ENCODE results near the gene ANKRD52.

The ANKRD52 gene

DNA sequence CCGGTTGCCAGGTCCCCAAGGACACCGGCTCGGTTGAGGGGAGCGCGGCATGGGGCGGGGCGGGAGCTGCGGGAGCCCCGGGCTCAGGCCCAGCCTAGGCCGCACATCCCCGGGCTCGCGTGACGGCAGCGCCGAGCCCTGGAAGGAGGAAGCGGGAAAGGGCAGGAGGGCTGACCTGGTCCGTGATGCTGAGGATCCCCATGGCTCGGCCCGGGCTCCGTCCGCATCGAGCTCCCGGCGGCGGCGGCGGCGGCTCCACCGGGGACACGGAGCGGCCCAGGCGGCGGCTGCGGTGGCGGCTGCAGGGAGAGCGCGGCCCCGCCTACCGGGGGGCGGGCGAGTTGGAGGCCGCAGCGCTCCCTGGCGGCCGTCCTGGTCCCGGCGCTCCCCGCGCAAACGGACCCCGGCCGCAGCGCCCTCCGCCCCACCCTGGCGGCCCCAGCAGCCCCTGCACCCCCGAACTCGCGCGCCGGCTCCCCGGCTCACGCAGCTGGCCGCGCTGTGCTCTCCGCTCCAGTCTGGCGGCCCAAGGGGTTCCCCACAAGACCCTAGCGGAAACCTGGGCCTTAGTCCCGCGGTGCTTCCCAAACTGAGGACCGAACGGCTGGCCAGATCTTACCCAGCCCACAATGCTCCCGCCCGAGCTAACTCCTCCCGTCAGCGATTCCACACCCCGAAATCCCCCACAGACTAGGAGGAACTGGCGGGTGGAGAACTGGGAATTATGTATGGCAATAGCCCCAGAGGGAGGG lies at the start of gene ANKRD52:
Gene ANKRD52 (minus strand): TSS at position 317 of the 752 bp plus-strand sequence. CDS start 115 bp downstream, at position 202.
- peaks cover 32% of the 10 kb centered on the region for H3K36me3 ChIP-seq (replicated peaks; ENCODE audit: low read depth, low read length)
- H3K79me2 ChIP-seq (ENCODE audit: low read length), result peaks cover 21% of the 10 kb centered on the region
- TF ChIP-seq, protein P1, sequence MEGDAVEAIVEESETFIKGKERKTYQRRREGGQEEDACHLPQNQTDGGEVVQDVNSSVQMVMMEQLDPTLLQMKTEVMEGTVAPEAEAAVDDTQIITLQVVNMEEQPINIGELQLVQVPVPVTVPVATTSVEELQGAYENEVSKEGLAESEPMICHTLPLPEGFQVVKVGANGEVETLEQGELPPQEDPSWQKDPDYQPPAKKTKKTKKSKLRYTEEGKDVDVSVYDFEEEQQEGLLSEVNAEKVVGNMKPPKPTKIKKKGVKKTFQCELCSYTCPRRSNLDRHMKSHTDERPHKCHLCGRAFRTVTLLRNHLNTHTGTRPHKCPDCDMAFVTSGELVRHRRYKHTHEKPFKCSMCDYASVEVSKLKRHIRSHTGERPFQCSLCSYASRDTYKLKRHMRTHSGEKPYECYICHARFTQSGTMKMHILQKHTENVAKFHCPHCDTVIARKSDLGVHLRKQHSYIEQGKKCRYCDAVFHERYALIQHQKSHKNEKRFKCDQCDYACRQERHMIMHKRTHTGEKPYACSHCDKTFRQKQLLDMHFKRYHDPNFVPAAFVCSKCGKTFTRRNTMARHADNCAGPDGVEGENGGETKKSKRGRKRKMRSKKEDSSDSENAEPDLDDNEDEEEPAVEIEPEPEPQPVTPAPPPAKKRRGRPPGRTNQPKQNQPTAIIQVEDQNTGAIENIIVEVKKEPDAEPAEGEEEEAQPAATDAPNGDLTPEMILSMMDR (IDR thresholded peaks at IDR 0.05; ENCODE audit: low read depth, low read length), result peak; percentile 56
- no peak for TF ChIP-seq EZH2phosphoT487 (IDR thresholded peaks at IDR 0.05; ENCODE audit: low read depth)
- H3K4me1 ChIP-seq (ENCODE audit: low read length), result peaks cover 10% of the 10 kb centered on the region
- H3K27ac ChIP-seq (ENCODE audit: low read length), result peak within 1 kb of the TSS; percentile 11
- H3K4me3 ChIP-seq (ENCODE audit: low read length), result peak within 1 kb of the TSS; percentile 84
- no peaks in the 10 kb centered on the region for H4K20me1 ChIP-seq (ENCODE audit: insufficient read depth, low read length)
- H2AFZ ChIP-seq (ENCODE audit: low read depth, low read length), result peak within 1 kb of the TSS; percentile 98
- H3K4me2 ChIP-seq (ENCODE audit: low read length), result peak within 1 kb of the TSS; percentile 97
- H3K27me3 ChIP-seq (ENCODE audit: low read depth, low read length), result no peaks in the 10 kb centered on the region
- peak within 1 kb of the TSS; percentile 83 for H3K9ac ChIP-seq (ENCODE audit: low read length)
- no peaks in the 10 kb centered on the region for H3K9me3 ChIP-seq (ENCODE audit: insufficient read depth, low read length)

DNA sequence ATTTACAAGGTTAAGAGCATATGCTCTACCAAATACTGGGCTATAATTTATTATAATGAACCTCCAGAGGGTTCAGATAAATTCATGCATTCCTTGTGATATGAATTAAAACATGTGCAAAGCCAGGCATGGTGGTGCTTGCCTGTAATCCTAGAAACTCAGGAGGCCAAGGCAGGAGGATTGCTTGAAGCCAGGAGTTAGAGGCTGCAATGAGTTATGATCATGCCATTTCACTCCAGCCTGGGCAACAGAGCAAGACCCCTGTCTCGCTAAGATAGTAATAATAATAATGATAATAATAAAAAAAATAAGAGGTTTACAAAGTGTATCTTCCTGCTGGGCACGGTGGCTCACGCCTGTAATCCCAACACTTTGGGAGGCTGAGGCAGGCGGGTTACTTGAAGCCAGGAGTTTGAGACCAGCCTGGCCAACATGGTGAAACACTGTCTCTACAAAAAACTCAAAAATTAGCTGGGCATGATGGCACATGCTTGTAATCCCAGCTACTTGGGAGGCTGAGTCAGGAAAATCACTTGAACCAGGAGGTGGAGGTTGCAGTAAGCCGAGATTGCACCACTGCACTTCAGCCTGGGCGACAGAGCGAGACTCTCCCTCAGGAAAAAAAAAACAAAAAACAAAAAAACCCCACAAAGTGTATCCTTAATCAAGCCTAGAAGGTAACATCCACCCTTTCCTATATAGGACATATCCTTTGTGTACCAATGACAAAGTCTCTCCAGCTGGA lies 49.2 kb upstream of the ANKRD52 start:
- Histone ChIP-seq H3K4me2 (ENCODE audit: low read length) (no peak overlapping the region), H3K9ac (ENCODE audit: low read length) (no peak overlapping the region), H3K27me3 (ENCODE audit: low read depth, low read length) (no peaks in the 10 kb centered on the region), H3K27ac (ENCODE audit: low read length) (no peak overlapping the region), H4K20me1 (ENCODE audit: insufficient read depth, low read length) (no peaks in the 10 kb centered on the region), H3K4me1 (ENCODE audit: low read length) (peaks cover 6% of the 10 kb centered on the region), H3K36me3 (replicated peaks; ENCODE audit: low read depth, low read length) (peaks cover 23% of the 10 kb centered on the region), H3K9me3 (ENCODE audit: insufficient read depth, low read length) (no peaks in the 10 kb centered on the region), H3K79me2 (ENCODE audit: low read length) (no peaks in the 10 kb centered on the region), H2AFZ (ENCODE audit: low read depth, low read length) (no peak overlapping the region), H3K4me3 (ENCODE audit: low read length) (no peak overlapping the region)
- TF ChIP-seq, protein P1 (IDR thresholded peaks at IDR 0.05; ENCODE audit: low read depth, low read length), result no peak
- no peak for TF ChIP-seq EZH2phosphoT487 (IDR thresholded peaks at IDR 0.05; ENCODE audit: low read depth)

DNA sequence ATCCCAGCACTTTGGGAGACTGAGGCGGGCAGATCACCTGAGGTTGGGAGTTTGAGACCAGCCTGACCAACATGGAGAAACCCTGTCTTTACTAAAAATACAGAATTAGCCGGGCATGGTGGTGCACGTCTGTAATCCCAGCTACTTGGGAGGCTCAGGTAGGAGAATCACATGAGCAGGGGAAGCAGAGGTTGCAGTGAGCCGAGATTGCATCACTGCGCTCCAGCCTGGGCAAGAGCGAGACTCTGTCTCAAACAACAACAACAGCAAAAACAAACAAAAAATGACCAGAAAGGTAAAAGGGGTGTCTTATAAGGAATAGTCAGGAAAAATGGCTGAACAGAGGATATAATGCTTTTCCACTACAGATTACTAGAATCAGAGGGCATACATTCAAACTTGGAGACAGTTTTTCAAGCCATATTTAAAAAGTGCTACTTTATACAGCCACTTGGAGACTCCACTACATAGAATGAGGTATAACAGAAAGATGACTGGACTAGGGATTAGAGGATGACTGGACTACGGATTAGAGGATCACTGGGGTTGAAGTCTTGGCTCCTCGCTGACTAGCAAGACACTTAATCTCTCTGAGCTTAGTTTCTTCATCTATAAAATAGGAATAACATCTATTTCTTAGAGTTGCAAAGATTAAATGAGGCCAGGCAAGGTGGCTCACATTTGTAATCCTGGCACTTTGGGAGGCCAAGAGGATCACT lies 46.8 kb upstream of the ANKRD52 start:
- Histone ChIP-seq H2AFZ (ENCODE audit: low read depth, low read length) (no peak overlapping the region), H3K79me2 (ENCODE audit: low read length) (peaks cover 6% of the 10 kb centered on the region; the same call in 1 of the 2 replicates), H3K36me3 (replicated peaks; ENCODE audit: low read depth, low read length) (peaks cover 12% of the 10 kb centered on the region)

More for the DNA sequence above, 46.8 kb upstream of the ANKRD52 start:
- no peak overlapping the region for H3K4me3 ChIP-seq (ENCODE audit: low read length)
- no peak overlapping the region for H3K4me2 ChIP-seq (ENCODE audit: low read length)
- no peaks in the 10 kb centered on the region for H4K20me1 ChIP-seq (ENCODE audit: insufficient read depth, low read length)
- H3K9me3 ChIP-seq (ENCODE audit: insufficient read depth, low read length), result no peaks in the 10 kb centered on the region
- H3K9ac ChIP-seq (ENCODE audit: low read length), result no peak overlapping the region
- H3K4me1 ChIP-seq (ENCODE audit: low read length), result peaks cover 21% of the 10 kb centered on the region
- no peak overlapping the region for H3K27ac ChIP-seq (ENCODE audit: low read length)
- TF ChIP-seq, protein P1 (IDR thresholded peaks at IDR 0.05; ENCODE audit: low read depth, low read length), result no peak
- no peak for TF ChIP-seq EZH2phosphoT487 (IDR thresholded peaks at IDR 0.05; ENCODE audit: low read depth)
- no peaks in the 10 kb centered on the region for H3K27me3 ChIP-seq (ENCODE audit: low read depth, low read length)

Data from OCI-LY3 (cell line).